Activated CD8-positive, alpha-beta memory T cell treated with anti-CD3 and anti-CD28 coated beads, Interleukin-2, amount 50 U/mL, for 48 hours (primary cell): Measurements from ENCODE around the gene CPSF6.
A peak's percentile ranks its signal among the peaks of the same experiment; 100 is the strongest.
"Not testable (repeated sequence)": the region's sequence is repeated elsewhere in the genome, so short reads cannot be mapped to it uniquely, and the experiment has no call there.

Experiments
- DNase-seq: peaks from one replicate; pipeline ENCODE4 v3.0.0-alpha.2; 2020

The CPSF6 gene, protein sequence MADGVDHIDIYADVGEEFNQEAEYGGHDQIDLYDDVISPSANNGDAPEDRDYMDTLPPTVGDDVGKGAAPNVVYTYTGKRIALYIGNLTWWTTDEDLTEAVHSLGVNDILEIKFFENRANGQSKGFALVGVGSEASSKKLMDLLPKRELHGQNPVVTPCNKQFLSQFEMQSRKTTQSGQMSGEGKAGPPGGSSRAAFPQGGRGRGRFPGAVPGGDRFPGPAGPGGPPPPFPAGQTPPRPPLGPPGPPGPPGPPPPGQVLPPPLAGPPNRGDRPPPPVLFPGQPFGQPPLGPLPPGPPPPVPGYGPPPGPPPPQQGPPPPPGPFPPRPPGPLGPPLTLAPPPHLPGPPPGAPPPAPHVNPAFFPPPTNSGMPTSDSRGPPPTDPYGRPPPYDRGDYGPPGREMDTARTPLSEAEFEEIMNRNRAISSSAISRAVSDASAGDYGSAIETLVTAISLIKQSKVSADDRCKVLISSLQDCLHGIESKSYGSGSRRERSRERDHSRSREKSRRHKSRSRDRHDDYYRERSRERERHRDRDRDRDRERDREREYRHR

DNA sequence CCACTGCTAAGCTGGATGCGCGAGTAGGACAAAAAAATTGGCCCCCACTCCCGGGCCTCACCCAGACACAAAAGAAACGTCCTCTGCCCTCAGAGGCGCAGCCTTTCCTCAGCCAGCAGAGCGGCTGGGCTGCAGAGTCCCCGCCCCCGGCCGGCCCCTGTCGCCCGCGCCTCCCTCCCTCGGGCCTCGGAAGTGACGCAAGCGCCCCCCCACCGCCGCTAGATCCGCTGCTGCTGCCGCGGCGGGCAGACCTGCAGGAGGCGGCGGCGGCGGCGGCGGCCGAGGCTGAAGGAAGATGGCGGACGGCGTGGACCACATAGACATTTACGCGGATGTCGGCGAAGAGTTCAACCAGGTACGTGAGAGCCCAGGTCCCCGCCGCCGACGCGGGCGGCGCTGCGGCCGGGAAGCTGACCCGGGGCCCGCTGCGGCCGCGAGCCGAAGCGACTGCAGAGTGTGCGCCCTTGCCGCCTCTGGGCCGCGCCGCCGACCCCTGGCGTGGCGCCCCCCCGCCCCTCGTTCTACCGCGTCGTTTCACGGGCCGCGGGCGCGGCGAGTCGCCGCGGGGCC, at the start of gene CPSF6:
CPSF6 (plus strand) TSS at position 218 of the 570 bp plus-strand sequence; CDS start at position 296, 78 bp downstream.
- peak; percentile 97 for DNase-seq

DNA sequence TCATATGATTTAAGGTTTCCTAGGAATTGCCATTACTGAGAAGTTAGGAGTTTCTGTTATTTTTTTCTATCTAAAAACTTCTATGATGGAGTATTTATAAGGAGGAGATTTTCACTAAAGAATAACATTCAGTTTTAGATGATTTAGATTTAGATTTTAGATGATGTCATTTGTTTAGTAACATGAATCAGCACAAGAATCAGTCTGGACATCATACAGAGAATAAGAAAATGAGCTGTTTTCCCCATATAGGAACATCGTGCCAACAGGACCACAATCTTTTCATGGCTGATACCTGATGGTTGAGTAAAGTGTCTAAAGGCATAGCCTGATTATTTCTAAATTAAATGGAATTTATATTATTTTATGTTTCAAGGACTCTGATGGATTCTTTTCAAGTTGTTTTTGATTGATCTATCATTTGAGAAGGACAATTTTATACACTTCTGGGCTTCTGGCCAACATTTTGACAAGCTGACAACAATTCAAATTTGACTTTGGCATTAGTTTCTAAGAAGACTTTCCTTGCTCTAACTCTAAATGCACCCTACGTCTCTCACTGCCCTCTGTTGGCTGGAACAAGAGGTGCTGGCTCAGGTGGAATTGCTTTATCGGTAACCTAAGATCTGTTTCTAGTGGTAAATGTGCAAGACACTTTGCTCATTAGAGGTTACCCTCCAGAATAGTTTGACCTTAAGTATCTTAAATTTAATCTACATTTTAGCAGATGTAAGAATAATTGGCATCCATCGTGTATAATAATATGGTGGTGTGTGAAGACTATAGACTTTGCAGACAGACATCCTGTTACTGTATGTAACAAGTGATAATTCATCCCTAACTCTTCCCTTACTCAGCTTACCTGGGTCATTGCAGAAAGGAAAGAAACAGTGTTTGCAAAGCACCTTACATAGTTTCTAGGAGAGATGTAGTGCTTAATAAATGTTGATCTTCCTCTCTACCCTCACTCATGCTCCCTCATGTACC, 42.8 kb upstream of the CPSF6 start:
- DNase-seq: no peak

DNA sequence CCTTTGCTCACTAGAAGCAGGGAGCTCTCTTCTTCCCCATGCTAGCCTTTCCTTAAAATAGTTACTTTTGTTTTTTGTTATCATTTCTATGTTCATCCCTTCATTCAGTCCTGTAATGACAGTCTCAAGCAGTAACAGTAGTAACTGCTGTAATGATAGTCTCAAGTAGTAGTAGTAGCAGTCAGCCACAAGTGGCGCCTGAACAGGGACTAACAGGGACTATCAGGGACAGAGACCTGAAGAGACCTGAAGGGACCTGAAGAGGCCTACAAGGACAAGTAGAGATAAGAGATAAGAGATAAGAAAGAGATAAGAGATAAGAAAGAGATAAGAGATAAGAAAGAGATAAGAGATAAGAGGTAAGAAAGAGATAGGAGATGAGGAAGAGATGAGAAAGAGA, 39.4 kb upstream of the CPSF6 start:
- DNase-seq: not testable (repeated sequence)

DNA sequence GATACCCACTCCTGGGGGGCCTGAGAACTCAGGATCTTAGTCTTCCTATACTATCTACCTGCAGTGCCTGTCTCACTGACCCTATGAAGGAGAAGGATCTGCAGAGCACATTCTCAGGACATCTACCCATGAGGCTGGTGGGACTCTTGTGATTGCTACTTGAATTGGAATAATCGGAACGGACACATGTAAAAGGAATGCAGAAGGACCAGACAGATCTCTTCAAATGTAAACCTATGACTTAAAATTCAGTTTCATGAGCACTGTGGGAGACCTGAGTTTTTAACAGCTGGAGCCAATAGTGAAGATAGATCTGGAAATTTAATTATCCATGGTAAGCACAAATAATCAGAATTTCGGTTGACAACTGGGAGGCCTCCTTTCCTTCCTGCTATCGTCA, 35.2 kb upstream of the CPSF6 start:
- no peak for DNase-seq

DNA sequence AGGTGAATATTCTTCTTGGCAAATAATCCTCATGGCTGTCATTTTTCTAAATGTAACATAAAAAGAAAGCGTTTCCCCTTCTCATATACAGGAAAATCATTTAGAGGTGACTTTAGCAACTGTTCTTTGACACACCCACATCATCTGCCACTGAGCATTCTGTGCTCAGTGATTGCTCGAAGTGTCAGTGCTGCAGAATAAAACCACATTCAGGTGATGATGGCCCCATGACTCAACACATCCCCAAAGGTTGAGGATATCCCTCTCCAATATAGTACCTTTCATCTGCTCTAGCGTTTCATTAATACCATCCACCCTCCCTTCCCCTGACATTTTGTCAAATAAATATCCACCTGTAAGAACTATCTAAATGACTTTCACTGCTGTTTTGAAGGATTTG, 28.7 kb upstream of the CPSF6 start:
- no peak for DNase-seq

DNA sequence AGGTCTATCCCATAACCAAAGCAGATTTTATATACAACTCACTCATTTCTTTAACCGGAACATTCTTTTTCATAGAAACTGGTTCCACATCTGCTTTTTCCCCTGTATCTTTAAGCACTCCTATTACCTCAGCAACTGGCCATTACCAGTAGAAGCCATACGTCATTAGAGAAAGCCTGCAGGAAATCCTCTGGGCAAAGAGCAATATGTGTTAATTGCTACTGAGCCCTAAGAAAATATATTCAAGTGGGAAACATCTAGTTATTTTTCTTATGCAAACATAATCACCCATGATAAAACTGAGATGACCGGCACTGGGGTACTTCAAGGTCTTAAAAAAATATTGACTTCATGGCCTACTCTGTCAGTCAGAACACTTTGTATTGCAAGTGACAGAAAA, 28.2 kb upstream of the CPSF6 start:
- DNase-seq: no peak

DNA sequence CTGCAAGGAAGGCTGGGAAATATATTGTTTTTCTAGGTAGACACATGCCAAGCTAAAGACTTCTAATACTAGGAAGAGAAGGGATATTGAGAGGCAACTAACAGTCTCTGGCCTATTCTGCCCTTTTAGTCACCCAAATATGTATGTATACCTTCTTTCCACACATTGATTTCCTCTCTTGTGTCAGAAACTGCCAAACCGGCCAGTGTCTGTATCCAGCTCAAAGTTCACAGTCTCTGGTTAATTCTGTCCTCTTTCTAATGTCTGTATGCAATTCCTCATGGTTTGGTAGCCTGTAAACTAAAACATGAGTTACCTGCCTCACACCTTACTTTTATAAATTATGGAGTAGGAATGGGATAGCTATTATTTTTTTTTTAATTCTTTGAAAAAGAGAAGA, 25.2 kb upstream of the CPSF6 start:
- no peak for DNase-seq

DNA sequence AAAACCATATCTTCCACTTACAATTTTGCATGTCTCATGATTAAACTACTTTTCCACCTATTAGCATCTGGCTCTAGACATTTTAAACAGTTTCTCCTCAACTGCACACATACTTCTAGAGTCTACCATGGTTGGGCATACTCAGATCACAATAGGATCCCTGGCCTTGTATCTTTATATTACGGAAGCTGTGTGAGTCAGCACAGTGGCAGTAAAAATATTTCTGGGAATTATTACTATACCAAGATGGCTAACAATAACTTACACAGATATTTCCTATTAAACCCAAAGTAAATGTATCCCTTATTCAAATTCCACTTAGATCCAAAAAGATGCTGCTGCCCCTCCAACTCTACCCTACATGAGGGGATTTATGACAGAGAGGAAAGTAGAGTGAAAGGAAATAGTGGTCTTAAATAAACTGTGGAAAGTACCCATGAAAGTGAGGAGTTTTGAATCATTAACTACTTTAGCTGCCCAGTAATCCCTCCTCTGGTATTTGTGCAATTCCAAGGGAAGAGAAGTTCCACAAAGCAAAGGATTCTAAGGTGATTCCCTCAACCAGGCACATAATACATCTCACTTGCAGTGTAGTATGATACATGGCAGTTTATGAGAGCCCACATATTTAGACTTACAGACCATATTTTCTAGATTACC, 14.0 kb upstream of the CPSF6 start:
- DNase-seq: no peak

DNA sequence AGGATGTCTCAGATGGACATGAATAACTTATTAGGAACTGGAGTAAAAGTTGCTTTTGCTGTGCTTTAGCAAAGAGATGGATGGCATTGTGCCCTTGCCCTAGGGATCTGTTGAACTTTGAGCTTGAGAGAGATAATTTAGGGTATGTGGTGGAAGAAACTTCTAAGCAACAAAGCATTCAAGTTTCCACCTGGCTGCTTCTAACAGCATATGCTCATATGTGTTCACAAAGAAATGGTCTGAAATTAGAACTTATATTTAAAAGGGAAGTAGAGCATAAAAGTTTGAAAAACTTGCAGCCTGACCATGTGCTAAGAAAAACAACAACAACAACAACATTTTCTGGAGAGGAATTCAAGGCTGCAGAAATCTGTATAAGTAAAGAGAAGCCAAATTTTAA, 7.9 kb upstream of the CPSF6 start:
- no peak for DNase-seq

DNA sequence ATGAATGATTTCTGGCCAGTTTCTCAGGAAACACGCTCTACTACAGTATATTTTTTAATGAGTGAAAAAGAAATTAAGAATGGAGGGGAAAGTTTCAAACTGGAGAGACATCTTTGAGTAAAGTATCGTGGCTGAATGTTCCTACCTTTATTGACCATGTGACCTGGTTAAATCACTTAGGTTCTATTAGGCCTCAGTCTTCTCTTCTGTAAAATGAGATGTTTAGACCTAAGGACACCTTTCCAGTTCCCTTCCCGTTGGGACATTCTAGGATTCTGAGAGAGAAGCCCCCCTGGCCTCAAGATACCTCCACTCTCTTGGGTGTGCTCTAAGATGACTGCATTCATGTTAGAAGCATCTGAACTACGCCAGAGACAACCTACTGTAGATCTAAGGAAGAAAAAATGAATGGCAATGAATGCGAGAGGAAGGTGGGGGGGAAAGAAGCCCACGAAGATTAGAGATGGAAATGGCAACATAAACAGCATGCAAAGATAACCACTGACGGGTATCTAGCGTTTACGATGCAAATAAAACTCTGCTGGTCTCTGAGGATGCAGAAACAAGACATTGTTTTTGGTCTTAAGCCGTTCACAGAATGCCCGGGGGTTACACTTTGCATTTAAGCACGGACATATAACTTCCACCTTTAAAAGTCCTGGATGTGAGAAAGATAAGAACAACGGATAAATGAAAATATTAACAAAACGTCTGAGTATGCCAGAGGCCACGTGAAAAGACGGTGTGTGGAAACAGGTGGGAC, 599 bp upstream of the CPSF6 start:
- DNase-seq: no peak

DNA sequence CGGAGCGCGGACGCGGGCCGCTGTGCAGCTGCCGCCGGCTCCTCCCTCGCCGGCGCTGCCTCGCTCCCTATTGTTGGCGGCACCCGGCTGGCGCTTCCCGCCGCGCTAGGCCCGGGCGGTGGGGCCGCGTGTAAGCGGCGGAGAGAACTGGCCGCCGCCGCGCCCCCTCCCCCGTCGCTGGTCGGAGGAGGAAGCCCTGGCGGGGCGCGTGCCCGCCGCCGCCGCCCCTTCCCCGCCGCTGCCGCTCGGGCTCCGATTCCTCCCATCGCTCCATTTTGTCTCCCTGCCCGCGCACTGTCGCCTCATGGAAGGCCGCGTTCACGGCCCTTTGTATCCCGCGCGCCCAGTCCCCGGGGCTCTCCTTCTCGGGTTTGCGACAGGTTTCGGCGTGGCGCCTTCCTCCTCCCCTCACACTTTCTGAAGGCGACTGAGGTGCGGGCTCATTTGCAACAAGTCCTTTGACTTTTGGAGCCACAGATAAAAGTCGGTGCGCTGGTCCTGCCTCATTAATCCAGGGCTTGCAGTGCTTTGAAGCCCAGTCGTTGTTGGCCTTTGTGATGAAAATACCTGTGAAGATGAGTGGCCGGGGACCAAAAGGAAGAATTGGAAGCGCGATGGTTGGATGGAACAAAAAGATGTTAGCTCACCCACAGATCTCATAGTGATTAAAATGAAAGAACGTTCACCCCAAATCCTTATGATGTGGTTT, 707 bp downstream of the CPSF6 start:
- DNase-seq: peak; percentile 76

DNA sequence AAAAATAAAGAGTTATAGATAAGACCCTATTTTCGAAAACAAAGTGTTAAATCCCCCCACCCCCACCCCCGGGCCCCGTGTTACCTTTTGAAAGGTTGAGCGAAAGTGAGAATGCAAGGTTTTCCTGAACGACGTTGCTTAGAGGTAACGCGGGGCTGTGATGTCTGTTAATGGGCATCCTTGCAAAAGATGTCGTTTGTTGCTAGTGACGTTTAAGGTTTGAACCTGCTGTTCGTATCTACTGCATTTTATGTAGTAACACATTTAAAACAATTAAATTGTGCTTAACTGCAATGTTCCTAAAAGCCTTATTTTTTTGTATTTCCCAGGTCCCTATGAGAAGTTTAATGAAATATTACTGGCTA, 1.2 kb downstream of the CPSF6 start:
- no peak for DNase-seq

DNA sequence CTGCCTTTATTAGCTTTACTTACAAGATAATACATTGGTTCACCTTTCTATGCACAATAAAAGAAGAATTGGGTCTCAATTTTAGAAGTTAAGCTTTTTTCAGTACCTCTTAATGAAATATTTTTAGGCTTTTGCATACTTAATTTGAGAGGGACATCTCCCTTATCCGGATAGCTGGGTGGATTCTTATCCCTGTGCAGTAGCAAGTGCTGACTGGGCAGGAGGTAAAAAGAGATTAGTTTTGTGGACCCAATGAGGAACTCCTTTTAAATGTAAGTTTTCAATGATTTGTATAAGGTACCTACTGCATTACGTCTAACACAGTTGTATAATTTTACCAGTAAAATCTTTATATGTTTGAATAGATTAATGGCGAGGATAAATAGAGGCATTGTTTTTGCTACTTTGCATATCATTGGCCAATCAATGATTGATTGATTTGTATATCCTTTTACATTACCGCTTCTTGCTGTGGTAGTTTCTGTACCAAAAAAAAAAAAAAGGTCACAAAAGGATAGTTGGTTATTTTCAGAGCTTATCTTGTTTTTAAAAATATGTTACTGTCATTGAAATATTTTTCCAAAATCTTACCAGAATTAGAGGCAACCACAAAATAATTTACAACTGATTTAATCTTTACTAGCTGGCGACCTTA, 2.2 kb downstream of the CPSF6 start:
- no peak for DNase-seq

DNA sequence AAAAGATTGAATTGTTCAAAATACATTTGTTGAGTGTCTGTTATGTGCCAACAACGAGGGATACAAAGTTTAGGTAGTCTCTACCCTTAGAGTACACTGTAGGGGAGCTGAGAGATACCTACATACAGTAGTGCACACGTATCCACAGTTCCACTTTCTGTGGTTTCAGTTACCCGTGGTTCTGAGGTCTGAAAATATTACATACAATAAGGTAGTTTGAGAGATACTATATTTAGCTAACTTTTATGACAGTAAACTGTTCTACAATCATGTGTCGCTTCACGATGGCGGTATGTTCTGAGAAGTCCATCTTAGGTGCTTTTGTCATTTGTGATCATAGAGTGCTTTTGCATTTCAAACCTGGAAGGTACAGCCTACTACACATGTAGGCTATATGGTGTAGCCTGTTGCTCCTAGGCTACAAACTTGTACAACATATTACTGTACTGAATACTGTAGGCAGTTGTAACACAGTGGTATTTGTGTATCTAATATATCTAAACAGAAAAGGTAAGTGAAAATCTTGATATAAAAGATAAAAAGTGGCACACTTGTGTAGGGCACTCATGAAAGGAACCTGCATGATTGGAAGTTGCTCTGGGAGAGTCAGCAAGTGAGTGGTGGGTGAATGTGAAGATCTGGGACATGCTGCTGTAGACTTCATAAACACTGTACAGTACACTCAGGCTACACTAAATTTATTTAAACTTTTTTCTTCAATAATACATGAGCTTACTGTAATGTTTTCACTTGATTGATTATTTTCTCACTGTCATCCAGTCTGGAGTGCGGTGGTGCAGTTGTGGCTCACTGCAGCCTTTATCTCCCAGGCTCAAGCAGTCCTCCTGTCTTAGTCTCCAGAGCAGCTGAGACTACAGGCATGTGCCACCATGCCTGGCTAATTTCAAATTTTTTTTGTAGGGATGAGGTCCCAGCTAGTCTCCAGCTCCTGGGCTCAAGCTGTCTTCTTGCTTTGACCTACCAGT, 4.0 kb downstream of the CPSF6 start:
- no peak for DNase-seq

DNA sequence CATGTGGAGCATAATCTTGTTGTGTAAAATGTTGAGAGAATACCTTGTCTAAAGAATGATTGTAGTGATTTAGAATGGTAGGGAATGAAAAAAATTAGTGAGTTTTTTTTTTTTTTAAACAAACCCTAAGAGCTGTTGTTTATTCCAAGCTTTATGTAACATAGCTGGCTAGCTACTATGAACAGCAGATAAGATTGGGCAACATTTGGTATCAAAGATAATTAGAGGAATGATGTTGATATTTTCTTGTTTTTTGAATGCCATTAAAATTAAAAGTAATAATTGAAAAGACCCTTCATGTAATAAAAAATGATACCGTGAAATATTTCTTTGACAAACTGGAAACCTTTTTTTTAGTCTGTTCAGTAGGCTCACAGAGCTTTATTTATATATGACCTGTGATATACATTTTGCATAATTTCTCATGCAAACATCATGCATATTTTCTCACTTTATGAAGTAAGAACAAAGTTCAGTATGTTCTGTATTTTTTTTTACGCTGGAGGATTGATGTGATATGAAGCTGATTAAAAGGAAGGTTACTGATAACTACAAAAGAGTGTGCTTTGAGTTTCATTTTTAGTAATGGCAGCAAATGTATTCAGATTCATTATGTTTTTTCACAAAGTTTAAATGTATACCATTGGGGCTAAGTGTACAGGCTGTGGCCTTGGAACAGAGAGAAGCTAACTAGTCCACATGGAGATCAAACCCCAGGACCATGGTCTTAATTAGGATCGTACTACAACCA, 8.1 kb downstream of the CPSF6 start:
- DNase-seq: no peak

DNA sequence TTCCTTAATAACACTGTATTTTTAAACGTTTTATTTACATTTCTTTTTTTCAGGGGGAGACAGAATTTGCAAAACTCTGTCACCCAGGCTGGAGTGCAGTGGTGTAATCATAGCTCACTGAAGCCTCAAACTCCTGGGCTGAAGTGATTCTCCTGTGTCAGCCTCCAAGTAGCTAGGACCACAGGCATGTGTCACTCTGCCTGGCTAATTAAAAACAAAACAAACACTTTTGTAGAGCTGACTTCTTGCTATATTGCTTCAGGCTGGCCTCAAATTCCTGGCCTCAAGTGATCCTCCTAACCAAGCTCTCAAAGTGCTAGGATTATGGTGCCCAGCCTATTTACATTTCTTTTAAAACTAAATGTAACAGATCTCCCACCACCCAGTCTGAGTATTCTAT, 12.7 kb downstream of the CPSF6 start:
- no peak for DNase-seq

DNA sequence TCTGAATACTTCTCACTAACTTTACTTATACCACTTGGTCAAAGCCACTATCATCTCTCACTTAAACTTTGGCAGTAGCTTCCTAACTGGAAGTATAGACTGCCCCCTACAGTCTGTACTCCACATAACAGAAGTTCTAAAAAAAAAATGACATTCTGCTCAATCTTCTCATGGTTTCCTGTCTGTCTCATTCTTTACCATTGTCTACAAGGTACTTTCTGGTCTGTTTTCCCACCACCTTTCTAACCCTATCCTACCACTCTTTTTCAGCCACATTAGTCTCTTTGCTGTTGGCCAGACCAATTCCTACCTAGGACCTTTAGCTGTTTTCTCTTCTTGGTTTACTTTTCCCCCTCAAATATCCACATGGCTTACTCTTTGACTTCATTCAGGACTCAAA, 14.7 kb downstream of the CPSF6 start:
- DNase-seq: no peak

DNA sequence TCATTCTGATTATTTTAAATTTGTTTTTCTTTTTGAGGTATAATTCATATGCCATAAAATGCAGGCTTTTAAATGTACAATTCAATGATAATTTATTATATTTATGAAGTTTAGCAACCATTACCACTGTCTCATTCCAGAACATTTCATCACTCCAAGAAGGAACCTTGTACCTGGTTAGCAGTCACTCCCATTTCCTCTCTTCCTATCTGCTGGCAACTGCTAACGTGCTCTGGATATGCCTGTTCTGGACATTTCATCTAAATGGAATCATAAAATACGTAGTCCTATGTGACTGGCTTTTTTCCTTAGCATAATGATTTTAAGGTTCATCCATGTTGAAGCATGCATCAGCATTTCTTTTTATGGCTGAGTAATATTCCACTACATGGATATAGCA, 15.5 kb downstream of the CPSF6 start:
- DNase-seq: no peak

DNA sequence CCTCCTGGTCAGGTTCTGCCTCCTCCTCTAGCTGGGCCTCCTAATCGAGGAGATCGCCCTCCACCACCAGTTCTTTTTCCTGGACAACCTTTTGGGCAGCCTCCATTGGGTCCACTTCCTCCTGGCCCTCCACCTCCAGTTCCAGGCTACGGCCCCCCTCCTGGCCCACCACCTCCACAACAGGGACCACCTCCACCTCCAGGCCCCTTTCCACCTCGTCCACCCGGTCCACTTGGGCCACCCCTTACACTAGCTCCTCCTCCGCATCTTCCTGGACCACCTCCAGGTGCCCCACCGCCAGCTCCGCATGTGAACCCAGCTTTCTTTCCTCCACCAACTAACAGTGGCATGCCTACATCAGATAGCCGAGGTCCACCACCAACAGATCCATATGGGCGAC, 19.3 kb downstream of the CPSF6 start:
- DNase-seq: no peak
